Fibroblast of upper back skin (primary cell): ENCODE results near the gene PCGF1.

Source experiments
- DNase-seq: peaks from one replicate; pipeline ENCODE4 v3.0.0-alpha.2; 2013

PCGF1 gene

DNA sequence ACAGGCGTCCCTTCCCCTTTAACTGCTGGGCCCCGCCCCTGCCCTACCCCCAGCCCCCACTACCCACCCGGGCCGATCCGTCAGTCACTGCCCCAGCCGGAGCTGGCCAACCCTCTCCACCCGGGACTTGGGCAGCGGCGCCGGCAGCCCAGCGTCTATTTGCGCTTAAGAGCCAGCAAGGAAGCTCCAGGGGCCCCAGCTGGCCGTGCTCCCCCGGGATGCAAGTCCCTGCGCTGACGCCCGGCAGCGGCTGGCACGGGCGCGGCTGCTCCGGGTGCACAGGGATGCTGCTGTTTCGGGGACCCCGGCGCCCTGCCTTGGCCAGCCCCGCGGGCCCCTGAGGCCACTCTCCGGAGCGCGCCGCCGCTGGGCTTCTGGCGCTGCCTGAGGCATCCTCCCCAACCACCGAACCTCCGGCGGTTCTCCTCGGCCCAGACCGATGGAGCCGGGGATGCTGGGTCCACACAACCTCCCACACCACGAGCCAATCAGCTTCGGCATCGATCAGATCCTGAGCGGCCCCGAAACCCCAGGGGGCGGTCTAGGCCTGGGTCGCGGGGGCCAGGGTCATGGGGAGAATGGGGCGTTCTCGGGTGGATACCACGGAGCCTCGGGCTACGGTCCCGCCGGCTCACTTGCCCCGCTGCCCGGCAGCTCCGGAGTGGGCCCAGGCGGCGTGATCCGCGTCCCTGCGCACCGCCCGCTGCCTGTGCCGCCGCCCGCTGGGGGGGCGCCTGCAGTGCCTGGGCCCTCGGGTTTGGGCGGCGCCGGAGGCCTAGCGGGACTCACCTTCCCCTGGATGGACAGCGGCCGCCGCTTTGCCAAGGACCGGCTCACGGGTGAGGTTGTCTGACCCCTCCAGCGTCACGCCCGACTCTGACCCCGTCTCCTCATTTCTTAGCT lies 7.1 kb upstream of the PCGF1 start, which contains the start of gene TLX2:
Gene TLX2 (plus strand): TSS at position 83 of the 903 bp plus-strand sequence. CDS start 357 bp downstream, at position 440.
- no peak for DNase-seq

- DNase-seq, result no peak
Measured at GRCh38 chr2:74513605-74514367, 6.3 kb upstream of the PCGF1 start.

- no peak for DNase-seq
Measured at GRCh38 chr2:74512744-74513604, 5.5 kb upstream of the PCGF1 start.

DNA sequence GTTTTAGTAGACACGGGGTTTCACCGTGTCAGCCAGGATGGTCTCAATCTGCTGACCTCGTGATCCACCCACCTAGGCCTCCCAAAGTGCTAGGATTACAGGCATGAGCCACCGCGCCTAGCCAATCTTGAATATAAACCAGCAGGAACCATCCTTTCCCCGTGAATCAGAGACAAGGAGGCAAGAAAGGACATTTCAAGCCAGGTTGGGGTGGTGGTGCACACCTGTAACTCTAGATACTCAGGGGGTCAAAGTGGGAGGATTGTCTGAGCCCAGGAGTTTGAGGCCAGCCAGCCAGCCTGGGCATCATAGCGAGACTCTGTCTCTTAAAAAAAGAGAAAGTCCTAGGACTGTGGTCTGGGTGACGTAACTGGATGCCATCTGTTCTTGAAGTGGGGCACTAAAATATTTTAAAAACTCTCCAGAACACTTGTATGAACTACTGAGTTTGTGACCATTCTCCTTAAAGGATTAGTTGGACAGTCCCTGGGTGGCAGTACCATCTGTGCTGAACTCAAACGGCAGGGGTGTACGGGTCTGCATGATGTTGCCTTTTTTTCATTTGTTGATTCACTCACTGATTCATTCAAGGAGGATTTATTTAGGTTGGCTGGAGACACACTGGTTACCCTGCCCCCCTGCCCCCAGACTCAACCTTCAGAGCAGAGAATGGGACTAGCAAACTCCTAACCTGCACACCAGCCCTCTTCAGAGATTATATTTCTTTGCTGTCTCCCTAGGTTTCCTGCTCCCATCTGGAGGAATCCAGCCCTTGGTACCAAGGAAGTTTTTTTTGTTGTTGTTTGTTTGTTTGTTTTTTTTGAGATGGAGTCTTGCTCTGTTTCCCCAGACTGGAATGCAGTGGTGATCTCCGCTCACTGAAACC lies 3.9 kb upstream of the PCGF1 start:
- DNase-seq, result no peak

DNA sequence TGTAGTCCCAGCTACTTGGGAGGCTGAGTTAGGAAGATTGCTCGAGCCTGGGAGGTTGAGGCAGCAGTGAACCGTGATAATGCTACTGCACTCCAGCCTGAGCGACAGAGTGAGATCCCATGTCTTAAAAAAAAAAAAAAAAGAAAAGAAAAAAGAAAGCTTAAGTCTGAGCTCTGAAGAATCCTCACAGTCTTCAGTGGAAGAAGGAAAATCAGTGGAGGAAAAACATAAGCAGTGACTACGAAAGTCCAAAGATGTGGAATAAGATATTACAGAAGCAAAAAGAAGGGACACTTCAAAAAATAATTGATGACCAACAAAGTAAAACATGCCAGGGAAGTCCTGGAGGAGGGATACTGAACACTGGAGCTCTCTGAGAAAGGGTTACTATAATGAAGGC lies 2.8 kb upstream of the PCGF1 start:
- DNase-seq, result no peak

DNA sequence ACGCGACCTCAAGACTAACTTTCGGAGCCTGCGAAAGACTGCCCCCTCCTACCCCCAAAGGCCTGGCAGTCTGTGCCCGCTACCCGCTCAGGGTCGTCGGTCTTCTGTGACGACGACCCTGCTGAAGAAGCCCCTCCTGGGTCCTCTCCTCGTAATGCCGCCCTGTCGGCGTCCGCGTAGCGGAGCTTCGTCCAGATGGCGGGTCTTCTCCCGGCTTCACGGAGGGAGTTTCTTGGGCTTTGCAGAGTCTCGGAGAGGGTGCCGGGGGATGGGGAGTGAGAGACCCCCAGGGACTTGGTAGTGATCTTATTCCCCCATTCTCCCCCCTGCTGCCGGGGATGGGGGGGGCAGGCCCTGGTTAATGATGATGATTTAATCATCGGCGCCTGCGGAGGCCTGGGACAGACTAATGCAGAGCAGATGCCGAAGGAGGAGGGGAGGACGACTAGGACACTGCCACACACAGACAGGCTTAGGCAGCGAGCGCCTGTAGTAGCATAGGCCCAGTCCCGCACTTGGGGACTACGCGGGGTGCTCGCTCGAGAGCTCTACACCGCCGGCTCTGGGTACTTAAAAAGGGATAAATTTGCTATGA lies 528 bp upstream of the PCGF1 start:
- DNase-seq, result peak; percentile 86

DNA sequence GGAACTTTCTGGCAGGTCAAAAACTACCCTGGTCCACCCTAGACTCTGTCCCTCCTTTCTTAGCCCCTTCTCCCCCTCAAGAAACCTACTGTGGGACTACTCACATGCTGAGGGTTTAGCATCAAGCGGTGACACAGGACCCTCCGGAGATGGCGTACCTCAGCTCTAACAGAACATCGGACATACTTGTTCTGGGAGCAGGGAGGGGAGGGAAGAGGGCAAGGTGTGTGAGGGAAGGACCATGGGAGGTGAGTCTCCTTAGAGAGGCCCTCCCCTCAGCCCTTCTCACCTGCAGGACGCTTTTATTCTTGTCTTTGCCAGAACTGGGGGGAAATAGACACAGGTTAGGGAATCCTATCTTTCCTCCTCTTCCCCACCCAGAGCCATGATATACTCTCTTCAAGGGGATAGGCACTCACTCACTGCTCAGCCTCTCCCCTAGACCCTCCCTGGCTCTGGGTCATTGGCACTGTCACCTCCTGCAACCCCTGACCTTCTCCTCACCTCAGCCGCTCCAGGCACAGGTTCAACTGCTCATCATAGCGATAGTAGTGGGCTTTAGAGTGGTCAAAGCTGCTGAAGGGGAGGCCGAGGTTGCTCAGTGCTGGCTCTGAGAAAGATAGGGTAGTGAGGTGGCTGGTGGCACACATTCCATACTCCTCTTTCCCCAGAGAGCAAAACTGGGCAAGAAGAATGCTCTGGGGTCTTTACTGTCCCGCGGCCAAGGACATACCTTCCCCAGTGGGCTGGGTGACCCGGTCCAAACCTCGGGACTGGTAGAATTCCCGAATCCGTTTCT lies 1.8 kb downstream of the PCGF1 start:
- no peak for DNase-seq

DNA sequence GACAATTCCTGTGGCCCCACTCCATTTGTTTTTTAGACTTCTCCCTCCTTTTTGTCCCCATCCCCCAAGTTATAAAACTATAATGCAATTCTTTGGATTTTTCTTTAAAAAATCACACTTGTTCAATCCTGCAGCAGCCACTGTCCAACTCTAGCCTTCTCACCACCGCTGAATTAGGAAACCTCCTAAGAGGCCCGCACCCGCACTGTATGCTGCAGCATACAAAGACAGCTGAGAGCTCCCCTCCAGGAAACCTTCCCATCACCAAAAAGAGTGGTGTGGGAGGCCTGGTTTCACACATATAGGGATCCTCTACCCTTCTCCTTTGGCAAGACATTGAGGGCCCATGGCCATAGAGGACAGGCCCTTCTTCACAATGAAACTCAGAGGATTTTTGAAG lies 2.9 kb downstream of the PCGF1 start:
- DNase-seq, result no peak

GRCh38 chr2:74503506-74504475 lies 3.7 kb downstream of the PCGF1 start:
- no peak for DNase-seq

GRCh38 chr2:74502720-74503505 lies 4.6 kb downstream of the PCGF1 start:
- peak; percentile 73 for DNase-seq

DNA sequence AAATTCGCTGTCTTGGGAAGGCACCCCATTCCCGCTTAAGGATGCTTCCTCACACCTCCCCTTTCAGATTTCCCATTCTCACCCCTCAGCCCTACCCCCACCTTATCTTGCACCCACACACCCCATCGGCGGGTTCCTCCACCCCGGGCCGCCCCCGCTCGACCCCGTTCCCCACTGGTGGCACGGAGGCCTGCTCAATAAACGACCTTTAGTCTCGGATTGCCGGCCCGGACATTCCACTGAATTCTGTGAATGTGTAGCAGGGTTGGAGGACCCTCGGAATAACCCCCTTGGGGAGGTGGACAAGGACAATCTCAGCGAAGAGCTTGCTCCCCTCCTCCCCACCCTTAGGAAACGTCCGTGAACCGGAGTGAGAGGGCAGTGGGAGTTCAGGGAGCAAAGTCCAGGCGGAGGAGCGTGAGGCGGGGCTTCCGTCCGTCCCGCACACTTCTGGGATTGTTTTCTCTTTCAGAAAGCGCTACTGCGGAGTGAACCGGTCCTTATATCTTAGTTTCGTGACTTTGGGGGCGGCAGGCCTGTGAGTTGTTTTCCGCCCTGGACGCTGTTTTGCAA lies 5.3 kb downstream of the PCGF1 start:
- no peak for DNase-seq

GRCh38 chr2:74501335-74502071 lies 6.0 kb downstream of the PCGF1 start:
- DNase-seq, result no peak

GRCh38 chr2:74500578-74500946 lies 6.9 kb downstream of the PCGF1 start:
- no peak for DNase-seq

DNA sequence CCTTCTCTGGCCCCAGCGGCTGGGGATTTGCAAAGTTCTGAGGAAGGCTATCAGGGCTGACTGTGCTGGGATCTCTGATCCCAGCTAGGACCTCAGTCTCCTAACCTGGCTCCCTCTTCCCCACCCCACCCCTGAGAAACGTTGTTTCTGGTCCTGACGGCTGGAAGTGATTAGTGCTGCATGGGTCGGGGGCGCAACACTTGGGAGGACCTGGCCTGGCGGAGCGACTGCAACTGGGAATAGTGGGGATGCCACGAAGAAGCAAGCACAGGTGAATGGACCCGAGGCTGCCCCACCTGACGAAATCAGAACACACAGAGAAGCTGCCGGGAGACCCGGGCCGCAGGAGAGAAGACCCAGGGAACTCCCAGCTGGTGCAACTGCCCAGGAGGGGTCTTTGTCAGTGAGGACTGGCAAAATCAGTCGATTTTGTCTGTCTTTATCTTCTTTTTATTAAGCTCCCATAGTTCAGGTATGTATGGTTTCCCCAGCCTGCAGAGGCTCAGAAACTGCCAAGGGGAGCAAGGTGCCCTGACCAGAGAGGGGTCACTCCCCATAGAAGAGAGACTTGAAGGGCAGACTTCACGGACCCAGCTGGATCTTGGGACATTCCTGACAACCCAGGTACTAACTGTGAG lies 7.4 kb downstream of the PCGF1 start:
- no peak for DNase-seq

DNA sequence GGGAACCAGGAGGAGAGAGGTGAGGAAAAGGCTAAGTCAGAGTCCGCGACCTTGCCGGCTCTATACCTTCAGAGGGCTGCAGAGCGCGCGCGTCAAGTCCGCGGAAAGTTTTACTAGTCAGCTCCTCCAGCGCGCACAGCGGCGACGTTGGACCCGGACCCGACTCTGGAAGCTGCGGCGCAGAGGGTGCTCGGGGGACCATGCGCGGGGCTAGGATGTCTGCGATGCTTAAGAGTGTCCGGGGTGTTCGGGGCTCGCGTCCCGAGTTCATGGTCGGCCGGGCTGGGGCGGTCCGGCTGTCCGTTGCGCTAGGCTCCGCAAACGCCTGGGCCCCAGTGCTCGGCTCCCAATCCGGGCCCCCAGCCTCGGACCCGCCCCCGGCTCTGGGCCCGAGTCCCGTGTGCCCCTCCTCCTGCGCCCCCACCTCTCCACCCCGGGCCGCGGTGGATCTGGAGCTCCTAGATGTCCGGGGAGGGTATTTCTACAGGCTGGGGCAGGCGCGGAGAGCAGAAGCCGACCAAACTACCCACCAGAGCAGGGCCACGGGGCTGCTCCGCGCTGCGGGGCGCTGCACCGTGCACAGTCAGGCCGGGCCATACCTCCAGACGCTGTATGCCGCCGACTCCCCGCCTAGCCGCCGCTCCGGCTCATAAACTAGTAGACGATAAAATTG lies 8.1 kb downstream of the PCGF1 start, which contains the start of gene LBX2:
Gene LBX2 (minus strand): TSS at position 337 of the 673 bp plus-strand sequence. CDS start 66 bp downstream, at position 271.
- no peak for DNase-seq
